IMR-90 (cell line): ENCODE data around the gene NFIX.

ENCODE experiments used
- BHLHE40 ChIP-seq: fragments of 150-350 bp; IDR thresholded peaks from 2 replicates; pipeline ENCODE4 v1.6.1; 2016; ENCODE audit warnings: mild to moderate bottlenecking, low read depth, low read length
- CEBPB ChIP-seq: IDR thresholded peaks from 2 replicates; pipeline ENCODE4 v1.6.1; 2012; ENCODE audit warnings: low read depth, low read length, improper control_type of control experiment
- CHD1 ChIP-seq: IDR thresholded peaks from 2 replicates; pipeline ENCODE4 v1.6.1; 2012; ENCODE audit warnings: low read depth, low read length, improper control_type of control experiment
- CTCF ChIP-seq: conservative IDR thresholded peaks from 2 replicates; pipeline ENCODE4 v1.5.1; 2012; ENCODE audit warnings: mild to moderate bottlenecking, low read depth, low read length, improper control_type of control experiment
- ELK1 ChIP-seq: fragments of 150-350 bp; IDR thresholded peaks from 2 replicates; pipeline ENCODE4 v1.6.1; 2016; ENCODE audit warnings: low read depth, mild to moderate bottlenecking, low read length, moderate library complexity, borderline replicate concordance
- FOS ChIP-seq: fragments of 150-350 bp; IDR thresholded peaks from 2 replicates; pipeline ENCODE4 v1.6.1; 2016; ENCODE audit warnings: low read depth, low read length
- MAFK ChIP-seq: IDR thresholded peaks from 2 replicates; pipeline ENCODE4 v1.6.1; 2012; ENCODE audit warnings: low read depth, low read length, improper control_type of control experiment
- MXI1 ChIP-seq: IDR thresholded peaks from 2 replicates; pipeline ENCODE4 v1.6.1; 2012; ENCODE audit warnings: low read depth, mild to moderate bottlenecking, low read length, moderate library complexity, borderline replicate concordance
- NFE2L2 ChIP-seq: fragments of 150-350 bp; IDR thresholded peaks from 2 replicates; pipeline ENCODE4 v1.6.1; 2016; ENCODE audit warnings: low read depth, mild to moderate bottlenecking, low read length
- POLR2A ChIP-seq: IDR thresholded peaks from 2 replicates; pipeline ENCODE4 v1.6.1; 2012; ENCODE audit warnings: mild to moderate bottlenecking, low read depth, low read length
- RAD21 ChIP-seq: IDR thresholded peaks from 2 replicates; pipeline ENCODE4 v1.6.1; 2012; ENCODE audit warnings: low read length, improper control_type of control experiment
- RFX5 ChIP-seq: IDR thresholded peaks from 2 replicates; pipeline ENCODE4 v1.8.0; 2012; ENCODE audit warnings: low read depth, mild to moderate bottlenecking, low read length, moderate library complexity
- SMC3 ChIP-seq: fragments of 150-350 bp; IDR thresholded peaks from 2 replicates; pipeline ENCODE4 v1.6.1; 2016; ENCODE audit warnings: low read depth, mild to moderate bottlenecking, antibody characterized with exemption, low read length, moderate library complexity
- USF2 ChIP-seq: fragments of 150-350 bp; IDR thresholded peaks from 2 replicates; pipeline ENCODE4 v1.6.1; 2017; ENCODE audit warnings: mild to moderate bottlenecking, antibody characterized with exemption, low read length, low read depth

GRCh38 chr19:12983091-12983490 is 12.2 kb upstream of the NFIX start:
- no peak for TF ChIP-seq SMC3
- no peak for TF ChIP-seq USF2
- no peak for TF ChIP-seq BHLHE40
- no peak for TF ChIP-seq CTCF
- no peak for TF ChIP-seq POLR2A
- TF ChIP-seq MXI1 = no peak
- TF ChIP-seq ELK1 = no peak
- no peak for TF ChIP-seq MAFK
- no peak for TF ChIP-seq CHD1
- no peak for TF ChIP-seq RAD21
- TF ChIP-seq CEBPB = no peak
- no peak for TF ChIP-seq RFX5
- TF ChIP-seq FOS = no peak
- TF ChIP-seq NFE2L2 = no peak
